Prostate gland (tissue), 2 donors: ENCODE results near the gene PCNX1.

Source experiments
- POLR2AphosphoS5 ChIP-seq: sonication (generic); formaldehyde crosslinking; IDR thresholded peaks from one replicate; pipeline ENCODE4 v1.6.1; 2017; ENCODE audit warnings: antibody characterized with exemption
- TF ChIP-seq, protein P1 (sequence below), 4 experiments: fragments of 200-600 bp in 2 of 4; fragments of 450-650 bp in 2 of 4; sonication (generic) in 2 of 4; IDR thresholded peaks; 1 replicate in 3 of 4; 2 replicates in 1 of 4; pipeline ENCODE4 v1.5.1; 2016 to 2019; ENCODE audit warnings: antibody characterized with exemption in 4 of 4, mild to moderate bottlenecking in 2 of 4, moderate library complexity in 2 of 4

DNA sequence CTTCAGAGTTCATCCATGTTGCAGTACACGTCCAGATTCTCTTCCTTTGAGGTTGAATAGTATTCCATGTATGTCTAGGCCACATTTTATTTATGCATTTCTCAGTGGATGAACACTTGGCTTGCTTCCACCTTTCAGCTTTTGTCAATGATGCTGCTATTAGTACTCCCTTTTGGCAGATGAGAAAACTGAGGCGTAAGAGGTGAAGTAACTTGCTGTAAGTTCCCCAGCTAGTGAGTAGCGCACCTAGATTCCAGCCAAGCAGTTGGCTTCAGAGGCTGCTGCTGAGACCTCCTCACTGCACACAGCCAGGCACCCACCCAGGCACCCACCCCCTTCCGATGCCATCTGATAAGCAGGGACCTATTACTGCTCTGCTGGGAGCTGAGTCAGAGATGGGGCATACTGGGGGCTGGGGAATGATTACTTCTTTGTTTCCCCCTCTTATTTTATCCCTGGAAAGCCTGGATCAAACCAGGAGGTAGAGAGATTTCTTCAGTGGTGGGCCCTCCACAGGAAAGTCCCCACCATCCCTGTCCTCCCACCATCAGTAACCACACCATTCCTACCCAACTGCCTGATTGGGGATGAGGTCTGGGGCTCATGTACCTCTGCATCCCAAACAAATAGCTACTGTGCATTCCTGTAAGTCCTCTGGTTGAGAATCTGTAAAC, 234.6 kb downstream of the PCNX1 start:
- TF ChIP-seq, protein P1, sequence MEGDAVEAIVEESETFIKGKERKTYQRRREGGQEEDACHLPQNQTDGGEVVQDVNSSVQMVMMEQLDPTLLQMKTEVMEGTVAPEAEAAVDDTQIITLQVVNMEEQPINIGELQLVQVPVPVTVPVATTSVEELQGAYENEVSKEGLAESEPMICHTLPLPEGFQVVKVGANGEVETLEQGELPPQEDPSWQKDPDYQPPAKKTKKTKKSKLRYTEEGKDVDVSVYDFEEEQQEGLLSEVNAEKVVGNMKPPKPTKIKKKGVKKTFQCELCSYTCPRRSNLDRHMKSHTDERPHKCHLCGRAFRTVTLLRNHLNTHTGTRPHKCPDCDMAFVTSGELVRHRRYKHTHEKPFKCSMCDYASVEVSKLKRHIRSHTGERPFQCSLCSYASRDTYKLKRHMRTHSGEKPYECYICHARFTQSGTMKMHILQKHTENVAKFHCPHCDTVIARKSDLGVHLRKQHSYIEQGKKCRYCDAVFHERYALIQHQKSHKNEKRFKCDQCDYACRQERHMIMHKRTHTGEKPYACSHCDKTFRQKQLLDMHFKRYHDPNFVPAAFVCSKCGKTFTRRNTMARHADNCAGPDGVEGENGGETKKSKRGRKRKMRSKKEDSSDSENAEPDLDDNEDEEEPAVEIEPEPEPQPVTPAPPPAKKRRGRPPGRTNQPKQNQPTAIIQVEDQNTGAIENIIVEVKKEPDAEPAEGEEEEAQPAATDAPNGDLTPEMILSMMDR (IDR thresholded peaks at IDR 0.05): no peak
- TF ChIP-seq POLR2AphosphoS5: no peak
